Sigmoid colon (tissue), 4 donors: ENCODE results near the gene ANTXR1.

Experiments
- CTCF ChIP-seq, 4 experiments: fragments of 450-650 bp in 3 of 4; fragments of 200-600 bp in 1 of 4; IDR thresholded peaks; one replicate each; pipeline ENCODE4 v1.5.1; 2016 to 2019; ENCODE audit warnings: antibody characterized with exemption in 4 of 4, mild to moderate bottlenecking in 3 of 4, moderate library complexity in 2 of 4
- EP300 ChIP-seq, 4 donors: sonication (generic); formaldehyde crosslinking; IDR thresholded peaks; one replicate each; pipeline ENCODE4 v1.6.1; 2017; ENCODE audit warnings: antibody characterized with exemption in 4 of 4
- POLR2A ChIP-seq, 2 donors: fragments of 450-650 bp; IDR thresholded peaks; one replicate each; pipeline ENCODE4 v1.6.1; 2016; ENCODE audit warnings: antibody characterized with exemption in 2 of 2, mild to moderate bottlenecking in 2 of 2, moderate library complexity in 2 of 2
- POLR2AphosphoS5 ChIP-seq, 4 donors: sonication (generic); formaldehyde crosslinking; IDR thresholded peaks; one replicate each; pipeline ENCODE4 v1.6.1; 2017; ENCODE audit warnings: antibody characterized with exemption in 4 of 4

- no peak for TF ChIP-seq POLR2AphosphoS5 (IDR thresholded peaks at IDR 0.05)
- no peak for TF ChIP-seq CTCF (IDR thresholded peaks at IDR 0.05)
- TF ChIP-seq POLR2A (IDR thresholded peaks at IDR 0.05), result no peak
- no peak for TF ChIP-seq EP300 (IDR thresholded peaks at IDR 0.05)
These were observed 132.2 kb downstream of the ANTXR1 start for GRCh38 chr2:69145204-69145603.
